SU-DHL-6 (cell line): ENCODE results near the gene PLAAT3.

Experiments used
- H2AFZ ChIP-seq: fragments of 200-600 bp; sonication (generic); 2 replicates; pipeline ENCODE4 v1.6.1; 2014; ENCODE audit warnings: low read depth, mild to moderate bottlenecking, moderate library complexity, mixed read lengths, antibody characterized with exemption, low read length; ENCODE audit not compliant: severe bottlenecking
- H3F3A ChIP-seq: fragments of 200-600 bp; shearing (Covaris generic); 2 replicates; pipeline ENCODE4 v1.6.0; 2016; ENCODE audit warnings: antibody characterized with exemption, mild to moderate bottlenecking; ENCODE audit not compliant: insufficient read depth
- H3K27ac ChIP-seq: fragments of 200-600 bp; sonication (generic); 2 replicates; pipeline ENCODE4 v1.5.1; 2016; ENCODE audit warnings: low read depth, mild to moderate bottlenecking, low read length, moderate library complexity, mixed read lengths
- H3K27me3 ChIP-seq: fragments of 200-600 bp; sonication (generic), shearing (Covaris generic); 2 replicates; pipeline ENCODE4 v1.6.0; 2014; ENCODE audit warnings: mild to moderate bottlenecking, low read length
- H3K36me3 ChIP-seq: fragments of 200-600 bp; sonication (generic); 2 replicates; pipeline ENCODE4 v1.6.1; 2014; ENCODE audit warnings: mild to moderate bottlenecking, low read length, mixed read lengths
- H3K4me2 ChIP-seq: fragments of 300-600, 200-600 bp; shearing (Covaris generic), sonication (generic); 2 replicates; pipeline ENCODE4 v1.6.0; 2014; ENCODE audit warnings: low read length, low read depth, mild to moderate bottlenecking; ENCODE audit not compliant: poor library complexity, severe bottlenecking
- H3K4me3 ChIP-seq: fragments of 200-600 bp; sonication (generic); 2 replicates; pipeline ENCODE4 v1.5.1; 2014; ENCODE audit warnings: antibody characterized with exemption, low read length, mild to moderate bottlenecking, mixed read lengths; ENCODE audit not compliant: insufficient read depth, poor library complexity, severe bottlenecking
- H3K79me2 ChIP-seq: fragments of 200-600 bp; sonication (generic); 2 replicates; pipeline ENCODE4 v1.6.1; 2014; ENCODE audit warnings: mild to moderate bottlenecking, low read length, moderate library complexity; ENCODE audit not compliant: insufficient read depth
- H3K9ac ChIP-seq: fragments of 200-600 bp; sonication (generic); 2 replicates; pipeline ENCODE4 v1.7.0; 2014; ENCODE audit warnings: mild to moderate bottlenecking, low read length
- H3K9me2 ChIP-seq: fragments of 200-600 bp; sonication (generic); replicated peaks from 2 replicates; pipeline ENCODE4 v1.6.1; 2014; ENCODE audit warnings: low read length; ENCODE audit not compliant: insufficient read depth
- H3K9me3 ChIP-seq: fragments of 200-600 bp; sonication (generic); 2 replicates; pipeline ENCODE4 v1.6.1; 2014; ENCODE audit warnings: low read length, mixed read lengths; ENCODE audit not compliant: insufficient read depth
- H4K20me1 ChIP-seq: fragments of 200-600 bp; sonication (generic); 2 replicates; pipeline ENCODE4 v1.6.1; 2014; ENCODE audit warnings: low read depth, mild to moderate bottlenecking, antibody characterized with exemption, low read length, moderate library complexity, mixed read lengths
- CTCF ChIP-seq: fragments of 200-600 bp; sonication (generic); IDR thresholded peaks from one replicate; pipeline ENCODE4 v1.5.1; 2017; ENCODE audit warnings: antibody characterized with exemption, mild to moderate bottlenecking, low read length, moderate library complexity; ENCODE audit not compliant: insufficient read depth, poor library complexity, severe bottlenecking
- EZH2phosphoT487 ChIP-seq: fragments of 200-600 bp; sonication (generic), shearing (Covaris generic); conservative IDR thresholded peaks from 2 replicates; pipeline ENCODE4 v1.6.1; 2018; ENCODE audit warnings: mild to moderate bottlenecking, antibody characterized with exemption, low read length, moderate library complexity, mixed read lengths

Gene PLAAT3

GRCh38 chr11:63609971-63610580 is 4.2 kb downstream of the PLAAT3 start:
- no peaks in the 10 kb centered on the region for H3K27me3 ChIP-seq
- H3K79me2 ChIP-seq = no peaks in the 10 kb centered on the region
- H3K27ac ChIP-seq = no peak overlapping the region
- H2AFZ ChIP-seq = no peak overlapping the region
- H3K4me3 ChIP-seq = no peak overlapping the region
- H3K9ac ChIP-seq = no peak overlapping the region
- H3F3A ChIP-seq = no peaks in the 10 kb centered on the region
- no peaks in the 10 kb centered on the region for H3K9me2 ChIP-seq
- no peaks in the 10 kb centered on the region for H3K9me3 ChIP-seq
- no peak for TF ChIP-seq EZH2phosphoT487
- TF ChIP-seq CTCF = no peak
- H3K4me2 ChIP-seq = no peak overlapping the region
- H4K20me1 ChIP-seq = no peaks in the 10 kb centered on the region
- H3K36me3 ChIP-seq = no peaks in the 10 kb centered on the region

- no peak overlapping the region for H3K4me2 ChIP-seq
- no peaks in the 10 kb centered on the region for H3K36me3 ChIP-seq
- no peaks in the 10 kb centered on the region for H3K27me3 ChIP-seq
- H2AFZ ChIP-seq = no peak overlapping the region
- no peaks in the 10 kb centered on the region for H3K9me3 ChIP-seq
- no peaks in the 10 kb centered on the region for H3F3A ChIP-seq
- no peaks in the 10 kb centered on the region for H3K79me2 ChIP-seq
- TF ChIP-seq CTCF = no peak
- TF ChIP-seq EZH2phosphoT487 = no peak
- H3K27ac ChIP-seq = no peak overlapping the region
- no peak overlapping the region for H3K9ac ChIP-seq
- H3K9me2 ChIP-seq = no peaks in the 10 kb centered on the region
- H4K20me1 ChIP-seq = no peaks in the 10 kb centered on the region
- H3K4me3 ChIP-seq = no peak overlapping the region
Observed at GRCh38 chr11:63609536-63609935, 4.7 kb downstream of the PLAAT3 start.

GRCh38 chr11:63608353-63609345 is 5.6 kb downstream of the PLAAT3 start:
- Histone ChIP-seq H3K4me3 (no peak overlapping the region), H3K27me3 (no peaks in the 10 kb centered on the region), H3K4me2 (no peak overlapping the region), H3K9ac (no peak overlapping the region), H3K9me2 (no peaks in the 10 kb centered on the region), H3K9me3 (no peaks in the 10 kb centered on the region), H3K27ac (no peak overlapping the region), H3F3A (no peaks in the 10 kb centered on the region), H3K36me3 (no peaks in the 10 kb centered on the region), H4K20me1 (no peaks in the 10 kb centered on the region), H2AFZ (no peak overlapping the region), H3K79me2 (no peaks in the 10 kb centered on the region)
- TF ChIP-seq EZH2phosphoT487 (no peak), CTCF (no peak)
